Measurements from ENCODE around the gene PIK3R5.
"Not testable (repeated sequence)": the region's sequence is repeated elsewhere in the genome, so short reads cannot be mapped to it uniquely, and the experiment has no call there.

Gene PIK3R5

DNA sequence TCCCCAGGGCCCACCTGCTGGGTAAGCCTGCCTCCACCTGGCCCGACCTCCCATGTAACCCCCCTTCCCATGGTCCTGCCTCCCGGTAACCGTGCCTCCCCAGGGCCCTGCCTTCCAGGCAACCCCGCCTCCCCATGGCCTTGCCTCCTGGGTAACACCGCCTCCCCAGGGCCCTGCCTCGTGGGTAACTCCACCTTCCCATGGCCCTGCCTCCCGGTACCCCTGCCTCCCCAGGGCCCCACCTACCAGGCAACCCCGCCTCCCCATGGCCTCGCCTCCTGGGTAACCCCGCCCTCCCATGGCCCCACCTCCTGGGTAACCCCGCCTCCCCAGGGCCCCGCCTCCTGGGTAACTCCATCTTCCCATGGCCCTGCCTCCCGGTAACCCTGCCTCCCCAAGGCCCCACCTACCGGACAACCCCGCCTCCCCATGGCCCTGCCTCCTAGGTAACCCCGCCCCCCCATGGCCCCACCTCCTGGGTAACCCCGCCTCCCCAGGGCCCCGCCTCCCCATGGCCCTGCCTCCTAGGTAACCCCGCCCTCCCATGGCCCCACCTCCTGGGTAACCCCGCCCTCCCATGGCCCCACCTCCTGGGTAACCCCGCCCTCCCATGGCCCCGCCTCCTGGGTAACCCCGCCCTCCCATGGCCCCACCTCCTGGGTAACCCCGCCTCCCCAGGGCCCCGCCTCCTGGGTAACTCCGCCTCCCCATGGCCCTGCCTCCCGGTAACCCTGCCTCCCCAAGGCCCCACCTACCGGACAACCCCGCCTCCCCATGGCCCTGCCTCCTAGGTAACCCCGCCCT lies 80.1 kb downstream of the PIK3R5 start:
- not testable (repeated sequence) for H3K4me3 ChIP-seq (ENCODE audit: low read depth, low read length)

GRCh38 chr17:8884336-8884990 lies 81.0 kb downstream of the PIK3R5 start:
- no peak overlapping the region for H3K4me3 ChIP-seq (ENCODE audit: low read depth, low read length)

- H3K4me3 ChIP-seq (ENCODE audit: low read depth, low read length), result no peak overlapping the region
Observed at GRCh38 chr17:8883353-8883752, 82.2 kb downstream of the PIK3R5 start.

- no peak overlapping the region for H3K4me3 ChIP-seq (ENCODE audit: low read depth, low read length)
Observed at GRCh38 chr17:8881606-8882005, 83.9 kb downstream of the PIK3R5 start.

DNA sequence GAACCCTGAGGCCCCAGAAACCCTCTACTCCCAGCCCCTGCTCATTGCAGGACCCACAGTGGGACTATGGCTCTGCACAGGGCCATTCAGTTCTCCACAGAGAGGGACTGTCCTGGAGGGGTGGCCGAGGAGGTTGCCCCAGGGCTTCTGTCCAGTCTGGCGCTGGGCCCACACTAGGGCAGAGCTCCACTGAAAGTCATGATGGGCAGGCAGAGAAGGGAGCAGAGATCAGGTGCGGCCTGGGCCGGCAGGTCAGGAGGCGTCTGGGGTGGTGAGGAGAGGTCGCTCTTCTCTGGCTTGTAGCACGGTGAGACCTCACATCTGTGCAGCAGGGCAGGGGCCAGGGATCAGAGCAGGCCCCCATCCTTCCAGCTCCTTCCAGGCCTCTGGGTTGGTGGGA lies 85.0 kb downstream of the PIK3R5 start:
- no peak overlapping the region for H3K4me3 ChIP-seq (ENCODE audit: low read depth, low read length)

DNA sequence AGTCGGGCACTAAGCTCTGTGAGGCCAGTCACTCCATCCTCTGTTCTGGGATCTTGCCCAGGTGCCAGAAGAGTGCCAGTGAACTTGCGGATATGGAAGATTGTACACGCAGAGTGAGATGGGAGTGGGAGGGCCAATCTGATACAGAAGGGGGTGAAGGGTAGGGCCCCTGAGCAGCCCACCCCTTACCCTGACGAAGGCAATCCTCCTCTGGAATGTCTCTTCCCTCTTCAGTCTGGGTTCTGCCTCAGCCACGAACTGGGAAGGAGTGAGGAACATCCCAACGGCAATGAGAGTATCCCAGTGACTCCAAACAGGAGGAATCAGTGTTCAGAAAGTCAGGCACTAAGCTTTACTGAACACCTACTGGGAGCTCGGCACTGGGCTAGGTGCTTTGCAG lies 86.1 kb downstream of the PIK3R5 start:
- H3K4me3 ChIP-seq (ENCODE audit: low read depth, low read length), result no peak overlapping the region

DNA sequence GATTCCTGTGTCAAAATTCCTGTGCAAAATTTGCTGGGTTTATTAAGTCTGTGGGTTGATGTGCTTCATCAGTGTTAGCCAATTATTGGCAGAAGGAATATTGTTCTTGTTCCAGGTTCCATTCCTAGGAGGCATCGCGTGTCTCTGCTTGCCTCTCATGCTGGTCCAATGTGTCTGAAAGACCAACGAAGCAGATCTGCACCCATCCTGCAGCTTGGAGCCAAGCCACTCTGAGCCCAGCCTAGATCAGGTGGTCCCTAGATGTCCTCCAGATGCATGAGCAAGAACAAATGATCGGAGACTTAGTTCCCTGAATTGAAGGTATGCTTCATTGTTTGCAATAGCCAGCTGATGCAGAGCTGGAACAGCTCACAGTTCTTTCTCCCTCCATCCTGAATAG lies 87.5 kb downstream of the PIK3R5 start:
- no peak overlapping the region for H3K4me3 ChIP-seq (ENCODE audit: low read depth, low read length)

- H3K4me3 ChIP-seq (ENCODE audit: low read depth, low read length), result no peak overlapping the region
Observed at GRCh38 chr17:8875957-8876356, 89.5 kb downstream of the PIK3R5 start.

GRCh38 chr17:8875436-8875835 lies 90.1 kb downstream of the PIK3R5 start:
- H3K4me3 ChIP-seq (ENCODE audit: low read depth, low read length), result no peak overlapping the region

DNA sequence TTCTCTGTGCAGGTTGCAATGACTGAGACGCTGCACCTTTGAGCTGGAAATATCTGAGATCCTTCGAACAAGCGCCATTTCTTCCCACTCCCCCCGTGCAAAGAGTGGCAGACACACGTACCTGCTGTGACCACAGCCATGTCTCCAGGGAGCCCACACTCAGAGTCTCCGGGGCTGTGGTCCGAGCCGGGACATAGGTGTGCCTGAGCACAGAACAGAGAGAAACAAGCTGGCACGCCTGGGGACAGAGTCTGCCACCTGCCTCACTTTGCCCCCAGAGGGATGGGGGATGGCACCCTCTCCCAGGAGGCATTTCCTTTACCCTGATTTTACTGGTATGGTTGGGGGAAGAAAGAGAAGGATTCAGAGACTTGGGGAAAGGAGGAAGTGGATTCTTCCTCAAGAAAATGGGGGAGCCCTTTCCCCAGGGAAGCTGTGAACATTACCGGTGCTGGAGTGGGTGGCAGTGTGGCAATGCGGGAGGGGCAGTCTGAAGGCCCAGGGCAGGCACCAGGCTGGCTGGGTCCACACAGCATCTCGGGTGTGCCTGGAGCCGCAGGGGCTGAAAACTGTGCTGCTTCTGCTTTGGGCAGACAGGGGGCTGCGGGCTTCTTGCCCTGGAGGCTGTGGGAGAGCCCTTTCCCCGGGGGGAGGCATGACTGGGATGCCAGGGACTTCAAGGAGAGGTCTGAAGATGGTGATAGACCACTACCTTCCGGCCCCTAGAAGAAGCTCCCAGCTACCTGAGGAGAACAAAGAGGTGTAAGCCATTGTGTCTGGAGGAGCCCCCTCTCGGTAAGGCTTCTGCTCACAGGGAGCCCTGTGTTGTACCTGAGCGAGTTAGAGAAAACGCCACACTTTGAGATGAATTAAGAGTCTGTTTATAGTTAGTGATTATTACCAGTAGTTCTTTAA lies 91.4 kb downstream of the PIK3R5 start:
- no peak overlapping the region for H3K4me3 ChIP-seq (ENCODE audit: low read depth, low read length)

- H3K4me3 ChIP-seq (ENCODE audit: low read depth, low read length), result no peak overlapping the region
Observed at GRCh38 chr17:8872705-8873435, 92.6 kb downstream of the PIK3R5 start.

DNA sequence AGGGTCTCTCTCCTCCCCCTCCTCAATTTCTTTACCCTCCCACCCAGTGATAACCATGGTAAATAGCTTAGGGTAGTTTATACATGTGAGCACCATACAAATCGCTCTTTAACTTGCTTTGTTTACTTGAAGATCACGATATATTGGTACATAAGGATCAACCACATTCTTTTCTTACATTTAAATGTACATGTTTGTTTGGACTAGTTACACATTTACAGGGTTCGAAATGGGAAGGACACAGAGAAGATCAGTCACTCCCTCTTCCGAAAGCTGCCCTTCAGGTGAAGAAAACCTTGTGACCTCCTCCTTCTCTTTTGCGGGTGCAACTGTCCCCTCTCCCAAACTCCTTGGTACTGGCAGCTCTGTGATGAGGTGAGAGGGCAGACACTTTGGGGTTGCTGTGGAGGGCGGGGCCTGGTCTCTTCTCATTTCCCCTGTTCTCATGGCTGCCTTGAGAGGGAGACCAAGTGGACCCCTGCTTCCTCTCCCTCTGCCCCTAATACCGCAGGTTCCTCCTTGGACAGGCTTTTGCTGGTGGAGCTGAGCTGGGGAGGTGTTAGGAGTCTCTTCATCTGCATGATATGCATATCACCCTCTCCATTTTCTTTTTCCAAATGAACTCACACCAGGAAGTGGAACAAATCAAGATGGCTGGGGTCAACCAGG lies 93.3 kb downstream of the PIK3R5 start:
- no peak overlapping the region for H3K4me3 ChIP-seq (ENCODE audit: low read depth, low read length)

- H3K4me3 ChIP-seq (ENCODE audit: low read depth, low read length), result no peak overlapping the region
Observed at GRCh38 chr17:8871081-8871581, 94.4 kb downstream of the PIK3R5 start.

DNA sequence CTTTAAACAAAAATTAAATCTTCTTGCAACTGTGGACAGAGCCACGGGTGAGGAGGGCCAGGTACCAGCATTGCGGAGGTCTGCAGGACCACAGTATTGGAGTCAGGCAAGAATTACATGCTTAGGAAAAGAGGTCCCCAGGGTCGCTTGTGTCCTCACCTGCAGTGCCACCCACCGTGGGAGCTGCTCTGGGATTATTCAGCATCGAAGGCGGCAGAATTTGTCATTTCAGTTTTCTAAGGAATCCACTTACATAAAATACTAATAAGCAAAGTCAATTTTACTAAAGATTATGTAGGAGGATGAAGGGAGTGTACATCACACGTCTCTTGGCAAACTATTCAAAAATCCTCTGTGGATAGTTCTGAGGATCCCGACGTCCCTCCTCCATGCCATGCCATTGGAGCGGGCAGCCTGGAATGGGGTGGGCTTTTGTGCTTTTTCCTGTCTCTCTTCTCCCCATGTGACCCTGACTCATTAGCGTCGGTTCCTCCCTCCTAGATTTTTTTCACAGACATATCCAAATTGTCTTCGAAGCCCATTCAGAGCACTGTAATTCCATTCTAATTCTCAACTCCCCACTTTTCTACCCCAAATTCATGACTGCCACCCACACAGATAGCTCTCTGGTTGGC lies 95.0 kb downstream of the PIK3R5 start:
- H3K4me3 ChIP-seq (ENCODE audit: low read depth, low read length), result no peak overlapping the region

DNA sequence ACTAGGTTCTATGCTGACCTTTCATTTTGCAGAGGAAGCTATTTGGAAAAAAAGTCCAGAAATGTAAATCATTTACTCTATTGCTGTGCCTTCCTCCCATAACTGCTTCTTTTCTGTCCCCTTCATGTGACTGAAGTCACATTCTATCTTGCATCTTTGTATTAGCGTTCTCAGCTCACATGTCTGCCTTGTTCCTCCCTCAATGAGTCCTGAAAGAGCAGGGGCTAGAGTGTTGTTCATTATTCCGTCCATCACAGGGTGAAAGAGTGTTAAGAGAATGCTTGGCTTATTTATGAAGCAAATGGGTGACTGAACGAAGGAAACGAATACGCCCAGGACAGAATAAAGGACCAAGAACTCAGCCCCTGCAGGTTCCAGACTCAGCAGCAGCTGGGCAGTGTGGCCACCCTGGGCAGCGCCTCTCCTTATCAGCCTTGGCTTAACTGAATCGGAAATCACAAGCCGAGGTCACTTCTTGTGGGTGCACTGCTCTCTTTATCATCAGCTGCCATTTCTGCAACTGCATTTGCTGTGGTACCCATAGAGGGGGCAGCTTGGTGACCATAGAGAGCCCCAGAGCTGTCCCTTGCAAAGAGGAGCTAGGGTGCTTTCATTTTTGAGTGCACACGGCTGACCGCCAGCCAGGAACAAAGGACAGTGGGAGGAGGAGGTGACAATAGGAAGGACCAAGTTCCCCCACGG lies 96.2 kb downstream of the PIK3R5 start:
- H3K4me3 ChIP-seq (ENCODE audit: low read depth, low read length), result no peak overlapping the region

DNA sequence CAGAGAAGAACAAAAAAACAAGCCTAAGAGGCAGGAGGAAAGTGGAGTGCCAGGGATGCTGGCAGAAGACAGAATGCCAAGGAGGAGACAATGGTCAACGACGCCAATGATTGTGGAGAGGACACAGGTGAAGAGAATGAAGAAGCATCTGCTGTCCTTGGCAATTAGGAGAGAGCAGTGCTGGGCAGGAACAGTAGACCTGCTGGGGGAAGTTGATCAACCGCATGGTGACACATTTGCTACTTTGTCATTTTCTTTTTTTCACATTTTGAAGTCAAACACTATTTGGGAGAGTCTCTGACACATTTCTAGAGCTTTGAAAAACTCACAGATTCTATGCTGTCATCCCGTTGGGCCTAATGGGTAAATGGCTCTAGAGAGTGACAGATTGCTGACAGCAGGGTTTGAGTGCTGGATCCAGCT lies 97.0 kb downstream of the PIK3R5 start:
- no peak overlapping the region for H3K4me3 ChIP-seq (ENCODE audit: low read depth, low read length)

- H3K4me3 ChIP-seq (ENCODE audit: low read depth, low read length), result no peak overlapping the region
Observed at GRCh38 chr17:8868092-8868491, 97.4 kb downstream of the PIK3R5 start.

- no peak within 1 kb of the TSS for H3K4me3 ChIP-seq (ENCODE audit: low read depth, low read length)
Observed at GRCh38 chr17:8867361-8867981, 98.0 kb downstream of the PIK3R5 start, which contains the start of gene PIK3R6. PIK3R6 (minus strand) TSS chr17:8867674; CDS start chr17:8849794, 17,880 bp downstream.
